ENCODE measurements around the gene ZBTB21. TPM values are rescaled to one million over a fixed set of nuclear protein-coding genes. Genes with fewer than 3 reads are reported as not detected.

The ZBTB21 gene
- polyA plus RNA-seq, 1 experiment: 13.4 TPM

GRCh38 chr21:41975391-41976272 is 34.5 kb downstream of the ZBTB21 start:
- POLR2A ChIA-PET: no interaction called here

GRCh38 chr21:41974752-41975053 is 35.5 kb downstream of the ZBTB21 start:
- H3K27ac ChIP-seq (ENCODE audit: low read depth, low read length): no peak overlapping the region
- POLR2A ChIA-PET: no interaction called here
- peaks cover 3% of the 10 kb centered on the region for H3K9me3 ChIP-seq (ENCODE audit: control insufficient read depth, insufficient read depth, low read length)
- peaks cover 4% of the 10 kb centered on the region for H3K27me3 ChIP-seq (ENCODE audit: control insufficient read depth, insufficient read depth, low read length)
- TF ChIP-seq CTCF (IDR thresholded peaks at IDR 0.05; ENCODE audit: low read depth, low read length): no peak
- no peak for DNase-seq (ENCODE audit: low read depth, low spot score)
- CTCF ChIA-PET: no interaction called here
- H3K4me3 ChIP-seq (ENCODE audit: low read depth, low read length): no peak overlapping the region

More at GRCh38 chr21:41975391-41976272, 34.5 kb downstream of the ZBTB21 start:
- no peak for TF ChIP-seq CTCF (IDR thresholded peaks at IDR 0.05; ENCODE audit: low read depth, low read length)
- Histone ChIP-seq H3K9me3 (ENCODE audit: control insufficient read depth, insufficient read depth, low read length) (peaks cover 6% of the 10 kb centered on the region), H3K27ac (ENCODE audit: low read depth, low read length) (no peak overlapping the region), H3K27me3 (ENCODE audit: control insufficient read depth, insufficient read depth, low read length) (peaks cover 4% of the 10 kb centered on the region), H3K4me3 (ENCODE audit: low read depth, low read length) (no peak overlapping the region)
- CTCF ChIA-PET: no interaction called here
- no peak for DNase-seq (ENCODE audit: low read depth, low spot score)

- ChIA-PET POLR2A (no interaction called here), CTCF (no interaction called here)
- Histone ChIP-seq H3K27ac (ENCODE audit: low read depth, low read length) (no peak overlapping the region), H3K4me3 (ENCODE audit: low read depth, low read length) (no peak overlapping the region), H3K27me3 (ENCODE audit: control insufficient read depth, insufficient read depth, low read length) (peaks cover 4% of the 10 kb centered on the region), H3K9me3 (ENCODE audit: control insufficient read depth, insufficient read depth, low read length) (no peaks in the 10 kb centered on the region; the same call in 1 of the 2 replicates)
- TF ChIP-seq CTCF (IDR thresholded peaks at IDR 0.05; ENCODE audit: low read depth, low read length): 0 out of 2 replicates have a peak, but pooled peaks have one; percentile 8
- no peak for DNase-seq (ENCODE audit: low read depth, low spot score)
Observed at GRCh38 chr21:41973861-41974751, 36.1 kb downstream of the ZBTB21 start.

GRCh38 chr21:41973427-41973831 is 36.7 kb downstream of the ZBTB21 start:
- ChIA-PET CTCF (no interaction called here), POLR2A (no interaction called here)
- H3K4me3 ChIP-seq (ENCODE audit: low read depth, low read length): no peak overlapping the region
- peaks cover 4% of the 10 kb centered on the region for H3K27me3 ChIP-seq (ENCODE audit: control insufficient read depth, insufficient read depth, low read length)
- no peak for TF ChIP-seq CTCF (IDR thresholded peaks at IDR 0.05; ENCODE audit: low read depth, low read length)
- no peak overlapping the region for H3K27ac ChIP-seq (ENCODE audit: low read depth, low read length)
- no peak for DNase-seq (ENCODE audit: low read depth, low spot score)
- no peaks in the 10 kb centered on the region; the same call in 1 of the 2 replicates for H3K9me3 ChIP-seq (ENCODE audit: control insufficient read depth, insufficient read depth, low read length)
